ENCODE measurements around the gene PECR. TPM values are rescaled to one million over a fixed set of nuclear protein-coding genes. Genes with fewer than 3 reads are reported as not detected.

Gene PECR
- total and polyA plus RNA-seq, 7 donors, result 1.9 to 4.8 (median 2.5) TPM

DNA sequence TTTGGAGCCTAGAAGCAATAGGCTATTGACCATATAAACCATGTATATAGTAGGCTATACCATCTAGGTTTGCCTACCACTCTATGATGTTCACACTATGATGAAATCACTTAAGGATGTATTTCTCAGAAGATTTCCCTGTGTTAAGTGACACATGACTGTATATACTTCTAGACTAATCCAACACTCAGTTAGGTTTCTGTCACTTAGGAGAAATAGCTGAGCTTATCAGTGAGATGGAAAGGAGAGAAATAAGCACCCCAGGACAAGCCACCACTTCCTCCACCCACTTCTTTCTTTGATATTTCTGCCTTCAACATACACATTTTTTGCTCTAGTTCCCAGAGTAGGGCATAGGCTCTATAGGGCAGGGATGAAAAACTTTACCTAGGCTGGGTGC is 7.8 kb downstream of the PECR start:
- H3K27ac ChIP-seq, result no peak overlapping the region
- TF ChIP-seq, protein P1, sequence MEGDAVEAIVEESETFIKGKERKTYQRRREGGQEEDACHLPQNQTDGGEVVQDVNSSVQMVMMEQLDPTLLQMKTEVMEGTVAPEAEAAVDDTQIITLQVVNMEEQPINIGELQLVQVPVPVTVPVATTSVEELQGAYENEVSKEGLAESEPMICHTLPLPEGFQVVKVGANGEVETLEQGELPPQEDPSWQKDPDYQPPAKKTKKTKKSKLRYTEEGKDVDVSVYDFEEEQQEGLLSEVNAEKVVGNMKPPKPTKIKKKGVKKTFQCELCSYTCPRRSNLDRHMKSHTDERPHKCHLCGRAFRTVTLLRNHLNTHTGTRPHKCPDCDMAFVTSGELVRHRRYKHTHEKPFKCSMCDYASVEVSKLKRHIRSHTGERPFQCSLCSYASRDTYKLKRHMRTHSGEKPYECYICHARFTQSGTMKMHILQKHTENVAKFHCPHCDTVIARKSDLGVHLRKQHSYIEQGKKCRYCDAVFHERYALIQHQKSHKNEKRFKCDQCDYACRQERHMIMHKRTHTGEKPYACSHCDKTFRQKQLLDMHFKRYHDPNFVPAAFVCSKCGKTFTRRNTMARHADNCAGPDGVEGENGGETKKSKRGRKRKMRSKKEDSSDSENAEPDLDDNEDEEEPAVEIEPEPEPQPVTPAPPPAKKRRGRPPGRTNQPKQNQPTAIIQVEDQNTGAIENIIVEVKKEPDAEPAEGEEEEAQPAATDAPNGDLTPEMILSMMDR (IDR thresholded peaks at IDR 0.05), result no peak
- intact Hi-C loops (cut with DNase I), result no loop called here
- no peak overlapping the region for H3K4me3 ChIP-seq
- no peaks in the 10 kb centered on the region for H3K27me3 ChIP-seq (ENCODE audit: insufficient read depth in 3 of 3, low read length in 2 of 3)
- H3K4me1 ChIP-seq, result no peaks in the 10 kb centered on the region
- ATAC-seq (no peak), DNase-seq (no peak)
- peaks cover 0 to 5% of the 10 kb centered on the region in 2 donors for H3K36me3 ChIP-seq (ENCODE audit: insufficient read depth in 1 of 2, low read depth in 1 of 2)
- no peaks in the 10 kb centered on the region for H3K9me3 ChIP-seq

DNA sequence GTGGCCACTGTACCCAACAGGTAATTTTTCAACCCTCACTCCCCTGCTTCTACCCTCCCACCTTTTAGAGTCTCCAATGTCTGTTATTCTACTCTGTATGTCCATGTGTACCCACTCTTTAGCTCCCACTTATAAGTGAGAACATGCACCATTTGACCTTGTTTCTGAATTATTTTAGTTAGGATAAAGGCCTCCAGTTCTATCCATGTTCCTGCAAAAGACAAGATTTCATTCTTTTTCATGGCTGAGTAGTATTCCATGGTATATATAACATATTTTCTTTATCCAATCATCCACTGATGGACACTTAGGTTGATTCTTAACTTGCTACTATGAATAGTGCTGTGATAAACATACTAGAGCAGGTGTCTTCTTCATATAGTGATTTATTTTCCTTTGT is 9.1 kb downstream of the PECR start:
- Histone ChIP-seq H3K4me1 (no peaks in the 10 kb centered on the region), H3K4me3 (no peak overlapping the region), H3K27ac (no peak overlapping the region), H3K27me3 (ENCODE audit: insufficient read depth in 3 of 3, low read length in 2 of 3) (no peaks in the 10 kb centered on the region), H3K36me3 (ENCODE audit: insufficient read depth in 1 of 2, low read depth in 1 of 2) (peaks cover 0 to 5% of the 10 kb centered on the region in 2 donors), H3K9me3 (no peaks in the 10 kb centered on the region)
- intact Hi-C loops (cut with DNase I), result no loop called here
- TF ChIP-seq, protein P1 (IDR thresholded peaks at IDR 0.05), result no peak
- no peak for ATAC-seq
- no peak for DNase-seq

DNA sequence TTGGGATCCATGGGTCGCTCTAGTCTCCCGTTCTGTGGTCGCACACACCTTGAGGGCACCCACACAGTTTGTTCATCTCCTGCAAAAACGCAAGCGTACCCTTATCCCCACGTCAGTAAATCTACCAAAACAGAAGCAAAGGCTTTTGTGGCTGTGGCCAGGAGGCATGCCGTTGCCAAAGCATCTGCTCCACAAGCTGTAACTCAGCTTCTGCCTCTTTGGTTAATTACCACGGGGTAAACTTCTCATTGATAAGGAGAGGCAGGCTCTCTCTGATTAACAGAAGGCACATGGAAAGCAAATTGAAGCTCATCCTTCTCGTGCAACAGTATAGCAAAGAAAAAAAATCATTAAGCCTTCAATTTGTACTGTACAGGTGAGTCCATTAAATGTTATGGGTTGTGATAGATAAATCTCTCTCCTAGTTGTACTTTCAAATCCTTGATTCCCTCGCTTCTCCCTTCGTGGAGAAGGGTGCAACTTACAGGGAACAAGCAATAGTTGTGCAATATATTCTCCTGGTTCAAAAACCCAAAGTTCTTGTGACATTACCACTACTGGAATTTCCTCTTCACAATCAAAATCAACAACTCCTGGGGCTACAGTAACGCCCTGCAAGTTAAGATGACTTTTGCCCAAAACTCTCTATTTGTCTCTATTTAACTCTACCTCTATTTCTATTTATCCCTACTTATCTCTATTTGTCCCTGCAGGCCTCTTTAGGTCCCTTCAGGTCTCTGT is 10.3 kb downstream of the PECR start:
- H3K27me3 ChIP-seq (ENCODE audit: insufficient read depth in 3 of 3, low read length in 2 of 3), result no peaks in the 10 kb centered on the region
- H3K9me3 ChIP-seq, result no peaks in the 10 kb centered on the region
- TF ChIP-seq, protein P1 (IDR thresholded peaks at IDR 0.05), result no peak
- DNase-seq, result no peak
- ATAC-seq, result no peak
- peaks cover 0 to 5% of the 10 kb centered on the region in 2 donors for H3K36me3 ChIP-seq (ENCODE audit: insufficient read depth in 1 of 2, low read depth in 1 of 2)
- WGBS, 3 donors, result 70 to 74% (median 74%) methylated on average over 12 of the region's 12 CpGs
- no peak overlapping the region for H3K4me3 ChIP-seq
- intact Hi-C loops (cut with DNase I), result no loop called here
- no peak overlapping the region for H3K27ac ChIP-seq
- no peaks in the 10 kb centered on the region for H3K4me1 ChIP-seq

DNA sequence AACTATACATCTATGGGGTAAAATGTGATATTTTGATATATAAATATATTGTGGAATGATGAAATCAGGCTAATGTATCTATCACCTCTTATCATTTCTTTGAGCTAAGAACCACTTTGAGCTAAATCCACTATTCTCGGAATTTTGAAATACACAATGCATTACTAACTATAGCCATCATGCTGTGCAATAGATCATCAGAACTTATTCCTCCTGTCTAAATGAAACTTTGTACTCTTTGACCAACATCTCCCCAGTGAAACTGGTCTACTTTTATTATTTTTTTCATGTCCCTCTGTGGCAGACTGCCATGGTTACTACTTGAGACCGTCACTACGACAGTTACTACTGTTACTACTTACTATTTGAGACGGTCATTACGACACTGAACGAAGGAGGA is 11.4 kb downstream of the PECR start:
- Histone ChIP-seq H3K4me1 (no peaks in the 10 kb centered on the region), H3K36me3 (ENCODE audit: insufficient read depth in 1 of 2, low read depth in 1 of 2) (peaks cover 0 to 14% of the 10 kb centered on the region in 2 donors), H3K4me3 (no peak overlapping the region), H3K9me3 (no peaks in the 10 kb centered on the region), H3K27me3 (ENCODE audit: insufficient read depth in 3 of 3, low read length in 2 of 3) (no peaks in the 10 kb centered on the region), H3K27ac (no peak overlapping the region)
- 78 to 83% (median 82%) methylated on average over 6 of the region's 6 CpGs for WGBS, 3 donors
- intact Hi-C loops (cut with DNase I), result no loop called here
- ATAC-seq (no peak), DNase-seq (no peak)
- TF ChIP-seq, protein P1 (IDR thresholded peaks at IDR 0.05), result no peak

DNA sequence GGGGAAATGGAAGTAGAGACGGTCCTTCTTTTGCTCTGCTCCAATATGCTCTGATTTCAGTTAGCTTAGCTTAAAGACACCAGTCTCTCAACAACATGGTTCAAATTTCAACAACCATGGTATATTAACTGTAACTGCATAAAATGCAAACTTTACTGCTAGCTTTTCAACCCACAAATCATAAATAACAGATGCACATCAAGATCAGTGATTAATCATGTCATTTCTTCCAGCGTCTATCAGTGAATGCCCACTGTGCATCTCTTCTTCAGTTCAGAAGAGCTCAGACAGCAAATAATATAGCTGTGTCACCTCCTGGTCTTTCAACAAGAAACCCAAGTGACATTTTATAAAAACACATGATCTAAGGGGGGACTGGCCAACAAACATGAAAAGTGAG is 12.6 kb downstream of the PECR start:
- ATAC-seq, result no peak
- H3K9me3 ChIP-seq, result no peaks in the 10 kb centered on the region
- peaks cover 0 to 20% of the 10 kb centered on the region in 2 donors for H3K36me3 ChIP-seq (ENCODE audit: insufficient read depth in 1 of 2, low read depth in 1 of 2)
- no peak overlapping the region for H3K27ac ChIP-seq
- DNase-seq, result no peak
- intact Hi-C loops (cut with DNase I), result no loop called here
- H3K27me3 ChIP-seq (ENCODE audit: insufficient read depth in 3 of 3, low read length in 2 of 3), result no peaks in the 10 kb centered on the region
- H3K4me1 ChIP-seq, result no peaks in the 10 kb centered on the region
- H3K4me3 ChIP-seq, result no peak overlapping the region
- TF ChIP-seq, protein P1 (IDR thresholded peaks at IDR 0.05), result no peak
- 62 to 85% (median 69%) methylated on average over 2 of the region's 2 CpGs for WGBS, 3 donors
